ENCODE data around the gene SLC7A6.

The SLC7A6 gene

GRCh38 chr16:68234188-68235107, 29.9 kb upstream of the SLC7A6 start:
- in situ Hi-C loops (cut with MboI; ENCODE audit: low sequenced_read_pairs): no loop called here

- in situ Hi-C loops (cut with MboI; ENCODE audit: low sequenced_read_pairs): no loop called here
These were observed 29.0 kb upstream of the SLC7A6 start for GRCh38 chr16:68235108-68235886.

- in situ Hi-C loops (cut with MboI; ENCODE audit: low sequenced_read_pairs): no loop called here
These were observed 28.5 kb upstream of the SLC7A6 start, which contains the start of gene ESRP2 for GRCh38 chr16:68235887-68236136. TSS of gene ESRP2 (minus strand) at chr16:68236127. CDS start at chr16:68236045, 82 bp downstream.

- in situ Hi-C loops (cut with MboI; ENCODE audit: low sequenced_read_pairs): no loop called here
These were observed 28.0 kb upstream of the SLC7A6 start for GRCh38 chr16:68236137-68236825.

GRCh38 chr16:68236826-68237242, 27.5 kb upstream of the SLC7A6 start:
- in situ Hi-C loops (cut with MboI; ENCODE audit: low sequenced_read_pairs): no loop called here

GRCh38 chr16:68237243-68238028, 26.9 kb upstream of the SLC7A6 start:
- in situ Hi-C loops (cut with MboI; ENCODE audit: low sequenced_read_pairs): no loop called here

GRCh38 chr16:68238029-68238345, 26.3 kb upstream of the SLC7A6 start:
- in situ Hi-C loops (cut with MboI; ENCODE audit: low sequenced_read_pairs): no loop called here

GRCh38 chr16:68242085-68242484, 22.2 kb upstream of the SLC7A6 start:
- in situ Hi-C loops (cut with MboI; ENCODE audit: low sequenced_read_pairs): no loop called here

- in situ Hi-C loops (cut with MboI; ENCODE audit: low sequenced_read_pairs): no loop called here
These were observed 21.1 kb upstream of the SLC7A6 start for GRCh38 chr16:68242926-68243858.

- in situ Hi-C loops (cut with MboI; ENCODE audit: low sequenced_read_pairs): no loop called here
These were observed 19.8 kb upstream of the SLC7A6 start for GRCh38 chr16:68244481-68244902.

GRCh38 chr16:68244903-68245853, 19.1 kb upstream of the SLC7A6 start, which contains the start of gene PLA2G15:
TSS of gene PLA2G15 (plus strand) at chr16:68245373. CDS start at chr16:68245427, 54 bp downstream.
- in situ Hi-C loops (cut with MboI; ENCODE audit: low sequenced_read_pairs): no loop called here

- in situ Hi-C loops (cut with MboI; ENCODE audit: low sequenced_read_pairs): no loop called here
These were observed 18.2 kb upstream of the SLC7A6 start for GRCh38 chr16:68246121-68246520.

GRCh38 chr16:68246666-68247065, 17.7 kb upstream of the SLC7A6 start:
- in situ Hi-C loops (cut with MboI; ENCODE audit: low sequenced_read_pairs): no loop called here

- in situ Hi-C loops (cut with MboI; ENCODE audit: low sequenced_read_pairs): no loop called here
These were observed 16.9 kb upstream of the SLC7A6 start for GRCh38 chr16:68247400-68247799.

- in situ Hi-C loops (cut with MboI; ENCODE audit: low sequenced_read_pairs): no loop called here
These were observed 16.4 kb upstream of the SLC7A6 start for GRCh38 chr16:68247932-68248331.

- in situ Hi-C loops (cut with MboI; ENCODE audit: low sequenced_read_pairs): no loop called here
These were observed 15.0 kb upstream of the SLC7A6 start for GRCh38 chr16:68249371-68249770.

GRCh38 chr16:68250951-68251350, 13.4 kb upstream of the SLC7A6 start:
- in situ Hi-C loops (cut with MboI; ENCODE audit: low sequenced_read_pairs): no loop called here

GRCh38 chr16:68251832-68252231, 12.5 kb upstream of the SLC7A6 start:
- in situ Hi-C loops (cut with MboI; ENCODE audit: low sequenced_read_pairs): no loop called here

GRCh38 chr16:68252383-68252782, 11.9 kb upstream of the SLC7A6 start:
- in situ Hi-C loops (cut with MboI; ENCODE audit: low sequenced_read_pairs): no loop called here
